H1 (cell line): Measurements from ENCODE around the gene CALML4. TPM values are rescaled to one million over a fixed set of nuclear protein-coding genes. Genes with fewer than 3 reads are reported as not detected.

ENCODE experiments used
- CTCF ChIA-PET: fragments of 300-600 bp; sonication (Branson Sonifier 250); formaldehyde crosslinking; loops from one replicate; lab custom pipeline; 2021; ENCODE audit not compliant: partially characterized antibody; lab: Charles Lee
- POLR2A ChIA-PET: fragments of 300-600 bp; sonication (Branson Sonifier 250); formaldehyde crosslinking; loops from one replicate; lab custom pipeline; 2021; ENCODE audit warnings: inconsistent platforms; ENCODE audit not compliant: partially characterized antibody; lab: Charles Lee
- DNase-seq, 2 experiments: peaks; one replicate each; pipeline versions ENCODE4 v3.0.0 to v3.0.0-alpha.2; 2010 to 2022; ENCODE audit warnings: low spot score in 2 of 2, low read depth in 1 of 2, mixed read lengths in 1 of 2
- FAIRE-seq: peaks from 2 replicates; lab custom pipeline; 2011; peaks lifted over from hg19 to GRCh38; lab: Jason Lieb, UNC
- H2AFZ ChIP-seq: 2 replicates; pipeline ENCODE4 v1.8.1; 2012; ENCODE audit warnings: low read length, inconsistent platforms
- H2AK5ac ChIP-seq: 2 replicates; pipeline ENCODE4 v1.6.1; 2013; ENCODE audit warnings: low read depth, low read length
- H2BK120ac ChIP-seq: replicated peaks from 2 replicates; pipeline ENCODE3; 2013; ENCODE audit warnings: low read depth, low read length, inconsistent platforms
- H2BK12ac ChIP-seq: 2 replicates; pipeline ENCODE4 v1.6.1; 2013; ENCODE audit warnings: low read depth, low read length
- H2BK15ac ChIP-seq: 2 replicates; pipeline ENCODE4 v1.6.1; 2013; ENCODE audit warnings: low read length
- H2BK20ac ChIP-seq: 2 replicates; pipeline ENCODE4 v1.6.1; 2013; ENCODE audit warnings: low read length
- H2BK5ac ChIP-seq: 2 replicates; pipeline ENCODE4 v1.6.1; 2013; ENCODE audit warnings: low read depth, low read length
- H3K14ac ChIP-seq: 2 replicates; pipeline ENCODE4 v1.6.1; 2013; ENCODE audit warnings: inconsistent platforms; ENCODE audit not compliant: insufficient read length
- H3K18ac ChIP-seq: 2 replicates; pipeline ENCODE4 v1.6.1; 2013; ENCODE audit warnings: low read length; ENCODE audit errors: extremely low read depth
- H3K23ac ChIP-seq: 2 replicates; pipeline ENCODE4 v1.6.1; 2013; ENCODE audit warnings: inconsistent platforms; ENCODE audit not compliant: insufficient read length
- H3K23me2 ChIP-seq: 2 replicates; pipeline ENCODE4 v1.6.1; 2013; ENCODE audit warnings: low read depth, low read length
- H3K27ac ChIP-seq: 2 replicates; pipeline ENCODE4 v1.6.1; 2011; ENCODE audit warnings: low read depth, low read length, inconsistent platforms
- H3K27me3 ChIP-seq, 4 experiments: replicated peaks in 1 of 4; 1 replicate in 1 of 4; 2 replicates in 3 of 4; pipeline versions ENCODE4 v1.6.1 to v1.8.1; 2011 to 2013; ENCODE audit warnings: low read length in 3 of 4, mild to moderate bottlenecking in 3 of 4, inconsistent platforms in 2 of 4, mixed read lengths in 2 of 4, moderate library complexity in 1 of 4; ENCODE audit not compliant: control insufficient read depth in 3 of 4, insufficient read depth in 3 of 4; ENCODE audit errors: extremely low read depth in 1 of 4
- H3K36me3 ChIP-seq, 4 experiments: 2 replicates each; pipeline versions ENCODE4 v1.6.1 to v1.8.1; 2011 to 2013; ENCODE audit warnings: mild to moderate bottlenecking in 4 of 4, low read length in 3 of 4, moderate library complexity in 2 of 4, control low read depth in 1 of 4, inconsistent platforms in 1 of 4; ENCODE audit not compliant: insufficient read depth in 4 of 4, control insufficient read depth in 2 of 4
- H3K4ac ChIP-seq: replicated peaks from 2 replicates; pipeline ENCODE3; 2013; ENCODE audit warnings: low read length, low read depth, mixed read lengths, inconsistent platforms; ENCODE audit not compliant: insufficient read length
- H3K4me1 ChIP-seq, 4 experiments: replicated peaks in 1 of 4; 1 replicate in 1 of 4; 2 replicates in 3 of 4; pipeline versions ENCODE4 v1.6.1 to v1.8.1; 2011 to 2013; ENCODE audit warnings: low read length in 3 of 4, inconsistent platforms in 2 of 4, mixed read lengths in 1 of 4; ENCODE audit not compliant: insufficient read depth in 4 of 4, control insufficient read depth in 3 of 4
- H3K4me2 ChIP-seq, 2 experiments: 2 replicates each; pipeline versions ENCODE4 v1.6.1 to v1.8.1; 2011 to 2013; ENCODE audit warnings: low read depth in 2 of 2, low read length in 2 of 2, control low read depth in 1 of 2, inconsistent platforms in 1 of 2, mild to moderate bottlenecking in 1 of 2; ENCODE audit not compliant: insufficient read depth in 1 of 2
- H3K4me3 ChIP-seq, 4 experiments: fragments of 200-600, 300-600 bp in 1 of 4; sonication (generic), shearing (Covaris generic), sonication (Bioruptor Twin) in 1 of 4; 2 replicates each; pipeline versions ENCODE4 v1.5.1 to v1.8.1; 2011 to 2016; ENCODE audit warnings: low read length in 4 of 4, low read depth in 3 of 4, control low read depth in 2 of 4, inconsistent platforms in 2 of 4, mild to moderate bottlenecking in 2 of 4, mixed read lengths in 1 of 4, moderate library complexity in 1 of 4; ENCODE audit not compliant: insufficient read depth in 2 of 4; ENCODE audit errors: extremely low read depth in 1 of 4
- H3K56ac ChIP-seq: replicated peaks from 2 replicates; pipeline ENCODE3; 2013; ENCODE audit warnings: low read depth, mild to moderate bottlenecking, mixed read lengths, low read length, inconsistent platforms; ENCODE audit not compliant: insufficient read length
- H3K79me1 ChIP-seq: 2 replicates; pipeline ENCODE4 v1.6.1; 2013; ENCODE audit warnings: low read depth, low read length, control low read depth
- H3K79me2 ChIP-seq, 2 experiments: 2 replicates each; pipeline versions ENCODE4 v1.6.1 to v1.8.1; 2012 to 2013; ENCODE audit warnings: low read length in 2 of 2, mild to moderate bottlenecking in 2 of 2, inconsistent platforms in 1 of 2; ENCODE audit not compliant: insufficient read depth in 2 of 2, control insufficient read depth in 1 of 2
- H3K9ac ChIP-seq, 4 experiments: replicated peaks in 1 of 4; 1 replicate in 1 of 4; 2 replicates in 3 of 4; pipeline versions ENCODE4 v1.6.1 to v1.8.1; 2011 to 2013; ENCODE audit warnings: low read depth in 3 of 4, low read length in 3 of 4, control low read depth in 2 of 4, mild to moderate bottlenecking in 2 of 4, moderate library complexity in 2 of 4, inconsistent platforms in 1 of 4; ENCODE audit errors: extremely low read depth in 1 of 4
- H3K9me3 ChIP-seq, 2 experiments: 2 replicates each; pipeline versions ENCODE4 v1.6.1 to v1.8.1; 2012 to 2013; ENCODE audit warnings: mild to moderate bottlenecking in 2 of 2, moderate library complexity in 2 of 2, control low read depth in 1 of 2, inconsistent platforms in 1 of 2, low read depth in 1 of 2, low read length in 1 of 2, mixed read lengths in 1 of 2; ENCODE audit not compliant: insufficient read depth in 2 of 2
- H4K20me1 ChIP-seq, 2 experiments: replicated peaks in 1 of 2; 2 replicates each; pipeline versions ENCODE3 to v1.8.1; 2011 to 2013; ENCODE audit warnings: inconsistent platforms in 2 of 2, low read length in 2 of 2, mild to moderate bottlenecking in 1 of 2; ENCODE audit not compliant: insufficient read depth in 2 of 2, control insufficient read depth in 1 of 2
- H4K5ac ChIP-seq: 2 replicates; pipeline ENCODE4 v1.6.1; 2013; ENCODE audit warnings: low read length, low read depth, mixed read lengths, inconsistent platforms; ENCODE audit not compliant: insufficient read length
- H4K8ac ChIP-seq: 2 replicates; pipeline ENCODE4 v1.8.0; 2013; ENCODE audit warnings: mild to moderate bottlenecking, moderate library complexity, low read length, inconsistent platforms; ENCODE audit not compliant: insufficient read depth; ENCODE audit errors: extremely low read depth
- H4K91ac ChIP-seq: replicated peaks from 2 replicates; pipeline ENCODE3; 2013; ENCODE audit warnings: low read length, mixed read lengths, inconsistent platforms; ENCODE audit not compliant: insufficient read length
- BRCA1 ChIP-seq: IDR thresholded peaks from 2 replicates; pipeline ENCODE4 v1.6.1; 2012; ENCODE audit warnings: low read depth, low read length, improper control_type of control experiment
- CEBPB ChIP-seq: IDR thresholded peaks from 2 replicates; pipeline ENCODE4 v1.6.1; 2012; ENCODE audit warnings: low read depth, low read length
- EGR1 ChIP-seq: IDR thresholded peaks from 2 replicates; pipeline ENCODE4 v1.6.1; 2011; ENCODE audit warnings: low read depth, low read length, borderline replicate concordance
- GABPA ChIP-seq: IDR thresholded peaks from 2 replicates; pipeline ENCODE4 v1.6.1; 2011; ENCODE audit warnings: mild to moderate bottlenecking, low read length, moderate library complexity, borderline replicate concordance; ENCODE audit not compliant: insufficient read depth
- HDAC2 ChIP-seq, 2 experiments: fragments of 300-600 bp in 1 of 2; sonication (generic) in 1 of 2; IDR thresholded peaks; 2 replicates each; pipeline ENCODE4 v1.6.1; 2011 to 2012; ENCODE audit warnings: low read depth in 2 of 2, low read length in 2 of 2, mild to moderate bottlenecking in 2 of 2, moderate library complexity in 2 of 2, borderline replicate concordance in 1 of 2, inconsistent platforms in 1 of 2
- RAD21 ChIP-seq, 2 experiments: IDR thresholded peaks in 1 of 2; conservative IDR thresholded peaks in 1 of 2; 2 replicates each; pipeline ENCODE4 v1.6.1; 2011; ENCODE audit warnings: low read depth in 2 of 2, low read length in 2 of 2, improper control_type of control experiment in 1 of 2, inconsistent platforms in 1 of 2, mild to moderate bottlenecking in 1 of 2, moderate library complexity in 1 of 2
- WGBS, 2 experiments: shearing (Covaris generic) in 1 of 2; methylation state at CpG; one replicate each; pipeline versions ENCODE4 v1.1.6 to v1.1.7; 2013 to 2015; ENCODE audit warnings: low lambda C conversion rate in 2 of 2, mixed read lengths in 2 of 2, inconsistent platforms in 1 of 2, low coverage in 1 of 2, missing lambda C conversion rate in 1 of 2; ENCODE audit not compliant: insufficient replicate concordance in 2 of 2, insufficient coverage in 1 of 2, insufficient read length in 1 of 2; ENCODE audit errors: extremely low coverage in 1 of 2, missing lambda C conversion rate in 1 of 2; 5-methylcytosine and 5-hydroxymethylcytosine counted together
- polyA plus RNA-seq, 7 experiments: library from polyadenylated mRNA; depleted of rRNA in 3 of 7; stranded (reverse) in 5 of 7; unstranded in 2 of 7; fragments of >200 nt in 5 of 7; fragments of 200-250 nt in 2 of 7; gene quantifications; 1 replicate in 5 of 7; 2 replicates in 1 of 7; 4 replicates in 1 of 7; pipeline versions ENCODE4 v1.2.1 to v1.2.3, GENCODE V29; 2011 to 2013; ENCODE audit warnings: missing spikeins in 2 of 7, mixed read lengths in 2 of 7
- total RNA-seq: library from RNA; stranded (reverse); fragmentation: NEBNext Ultra II Directional; extraction: Animal tissue kit (Norgen Biotek cat#: 25700); gene quantifications from 2 replicates; pipeline ENCODE4 v1.2.1, GENCODE V29; 2021

Gene CALML4
- total and polyA plus RNA-seq, 2 of the 8 experiments (the other 6 are each of a cell fraction or from before 2014, with no cell fraction given), result 3.8 to 12.5 TPM

- no peak overlapping the region for H3K9ac ChIP-seq
- no peak overlapping the region for H2BK12ac ChIP-seq
- H3K14ac ChIP-seq, result no peak overlapping the region
- POLR2A ChIA-PET, result no interaction called here
- no peak overlapping the region for H4K5ac ChIP-seq
- H3K23me2 ChIP-seq, result peaks cover 5% of the 10 kb centered on the region
- no peaks in the 10 kb centered on the region for H4K20me1 ChIP-seq
- no peak overlapping the region for H3K4ac ChIP-seq
- no peaks in the 10 kb centered on the region for H3K9me3 ChIP-seq
- no peak overlapping the region for H3K27ac ChIP-seq
- no peak for TF ChIP-seq GABPA
- no peak for TF ChIP-seq HDAC2 (IDR thresholded peaks at IDR 0.05; ENCODE audit: borderline replicate concordance in 1 of 2, low read depth in 2 of 2, low read length in 2 of 2)
- TF ChIP-seq BRCA1, result no peak
- no peak for TF ChIP-seq RAD21 (IDR thresholded peaks at IDR 0.05 in 1 of 2, conservative IDR thresholded peaks at IDR 0.05 in 1 of 2; ENCODE audit: low read depth in 2 of 2, low read length in 2 of 2)
- TF ChIP-seq CEBPB, result no peak
- no peak for TF ChIP-seq EGR1
- no peak overlapping the region for H3K4me2 ChIP-seq
- no peak overlapping the region for H2BK15ac ChIP-seq
- no peak overlapping the region for H2AFZ ChIP-seq
- H3K23ac ChIP-seq, result no peak overlapping the region
- peaks cover 0 to 8% (median 4%) of the 10 kb centered on the region in 4 experiments; a peak in 4 of 7 replicates for H3K4me1 ChIP-seq
- H3K56ac ChIP-seq, result no peak overlapping the region
- no peak for FAIRE-seq
- H4K8ac ChIP-seq, result no peak overlapping the region
- peaks cover 0 to 2% (median 0%) of the 10 kb centered on the region in 4 experiments; a peak in 1 of 7 replicates for H3K27me3 ChIP-seq
- no peak overlapping the region for H2BK20ac ChIP-seq
- H3K4me3 ChIP-seq, result no peak overlapping the region
- H3K36me3 ChIP-seq, result no peaks in the 10 kb centered on the region
- 0 out of 2 replicates have a peak overlapping the region, but pooled peaks have one; percentile 6 for H2AK5ac ChIP-seq
- H4K91ac ChIP-seq, result no peak overlapping the region
- DNase-seq, result peak in 1 of 2 experiments; percentile 40
- H3K18ac ChIP-seq, result no peak overlapping the region
- no peak overlapping the region for H2BK5ac ChIP-seq
- H3K79me1 ChIP-seq, result no peaks in the 10 kb centered on the region
- peaks cover 0 to under 1% of the 10 kb centered on the region in 2 experiments; a peak in 1 of 4 replicates for H3K79me2 ChIP-seq
- 87% methylated on average over 6 of the region's 6 CpGs; no CpG with 5 or more reads in 1 of the 2 experiments for WGBS, 2 experiments
- CTCF ChIA-PET, result interaction anchor here (0.9 to 6.3 kb wide), 2 partner anchors 19 to 72 kb away, joined by 4 to 26 read pairs; no protein-coding TSS in a partner anchor
- no peak overlapping the region for H2BK120ac ChIP-seq
These were observed 28.9 kb upstream of the CALML4 start for GRCh38 chr15:68234060-68234459.
